ENCODE results near the gene LDAH.

GRCh38 chr2:20662308-20662937, 160.5 kb downstream of the LDAH start:
- TF ChIP-seq ZNF384 (IDR thresholded peaks at IDR 0.05) (no peak), NFRKB (IDR thresholded peaks at IDR 0.05) (no peak), SP1 (IDR thresholded peaks at IDR 0.05) (no peak), FOXK2 (IDR thresholded peaks at IDR 0.05) (no peak), HDGF (IDR thresholded peaks at IDR 0.05; ENCODE audit: borderline replicate concordance) (no peak), SUZ12 (IDR thresholded peaks at IDR 0.05) (no peak), FOXM1 (IDR thresholded peaks at IDR 0.05; ENCODE audit: borderline replicate concordance) (no peak), BHLHE40 (IDR thresholded peaks at IDR 0.05; ENCODE audit: borderline replicate concordance) (no peak), TARDBP (IDR thresholded peaks at IDR 0.05) (no peak), LEF1 (IDR thresholded peaks at IDR 0.05; ENCODE audit: borderline replicate concordance) (no peak), ELF4 (IDR thresholded peaks at IDR 0.05) (no peak), ARNT (IDR thresholded peaks at IDR 0.05) (no peak), PKNOX1 (IDR thresholded peaks at IDR 0.05) (no peak)

All from HEK293T (cell line).